HG02884 (cell line): Measurements from ENCODE around the gene TMEM185B.
"Not testable (repeated sequence)": the region's sequence is repeated elsewhere in the genome, so short reads cannot be mapped to it uniquely, and the experiment has no call there.

Experiments
- ATAC-seq: cut with Tn5 transposase; IDR thresholded peaks from one replicate; pipeline ENCODE4 v1.9.1; 2021; ENCODE audit warnings: mild to moderate bottlenecking, moderate library complexity; ENCODE audit not compliant: unreplicated experiment

Gene TMEM185B

DNA sequence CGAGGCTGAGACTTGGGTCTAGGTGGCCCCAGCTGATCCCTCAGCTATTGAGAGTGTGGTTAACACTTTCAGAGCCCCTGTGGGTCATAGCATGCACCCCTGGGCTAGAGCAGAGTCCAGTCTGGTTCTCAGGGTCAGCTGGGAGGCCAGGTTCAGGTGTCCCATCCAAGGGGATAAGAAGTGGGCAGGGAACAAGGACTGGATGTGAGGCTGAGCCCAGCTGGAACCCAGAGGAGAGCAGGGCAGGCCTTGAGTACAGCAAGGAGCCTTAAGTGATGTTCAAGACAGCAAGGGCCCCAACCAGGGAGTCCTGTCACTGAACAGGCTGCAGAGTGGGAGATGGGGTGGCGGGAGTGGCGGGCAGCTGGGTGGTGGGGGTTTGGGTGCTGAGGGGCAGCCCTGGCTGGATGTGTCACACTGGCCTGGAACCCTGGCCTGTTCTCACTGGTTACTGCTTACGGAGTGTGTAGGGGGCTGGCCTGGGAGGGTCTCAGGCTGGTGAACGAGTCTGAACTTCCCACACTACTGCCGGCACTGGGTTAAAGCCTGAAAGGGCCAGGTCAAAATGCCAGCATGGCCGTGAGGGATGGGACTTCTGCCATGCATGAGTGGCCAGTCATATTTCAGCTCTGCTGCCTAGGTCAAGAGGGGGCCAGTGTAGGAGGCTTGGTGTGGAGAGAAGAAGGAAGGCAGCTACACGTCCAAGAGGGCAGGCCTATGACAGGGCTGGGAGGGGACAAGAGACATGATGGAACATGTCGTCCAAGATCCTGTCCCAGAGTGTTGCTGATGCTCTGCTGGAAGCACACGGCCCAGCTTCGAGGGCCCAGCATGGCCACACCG is 13.6 kb downstream of the TMEM185B start:
- ATAC-seq = no peak

- no peak for ATAC-seq
Measured at GRCh38 chr2:120208381-120209353, 14.5 kb downstream of the TMEM185B start.

DNA sequence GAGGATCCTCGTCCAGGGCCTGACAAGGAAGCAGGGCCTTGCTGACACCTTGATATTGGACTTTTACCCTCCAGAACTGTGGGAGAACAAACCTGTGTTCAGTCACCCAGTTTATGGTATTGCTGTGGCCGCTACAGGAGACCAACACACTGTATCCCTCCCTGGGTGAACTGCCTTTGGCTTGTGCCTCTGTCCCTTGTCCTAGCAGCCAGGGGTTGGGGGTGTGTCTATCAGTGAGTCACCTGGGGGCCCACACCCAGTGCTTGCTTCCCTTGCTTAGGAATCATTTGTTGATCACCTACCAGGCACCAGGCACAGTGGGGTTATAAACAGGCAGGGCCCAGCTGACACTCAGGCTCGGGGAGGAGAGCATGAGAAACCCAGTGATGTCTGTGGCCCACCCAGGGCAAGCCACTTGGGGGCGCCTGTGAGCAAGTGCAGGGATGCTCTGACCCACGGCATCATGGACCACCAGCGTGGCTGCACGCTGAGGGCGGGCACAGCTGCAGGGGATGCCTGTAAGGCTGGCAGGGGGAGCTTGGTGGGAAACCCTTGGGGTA is 17.1 kb downstream of the TMEM185B start:
- no peak for ATAC-seq

DNA sequence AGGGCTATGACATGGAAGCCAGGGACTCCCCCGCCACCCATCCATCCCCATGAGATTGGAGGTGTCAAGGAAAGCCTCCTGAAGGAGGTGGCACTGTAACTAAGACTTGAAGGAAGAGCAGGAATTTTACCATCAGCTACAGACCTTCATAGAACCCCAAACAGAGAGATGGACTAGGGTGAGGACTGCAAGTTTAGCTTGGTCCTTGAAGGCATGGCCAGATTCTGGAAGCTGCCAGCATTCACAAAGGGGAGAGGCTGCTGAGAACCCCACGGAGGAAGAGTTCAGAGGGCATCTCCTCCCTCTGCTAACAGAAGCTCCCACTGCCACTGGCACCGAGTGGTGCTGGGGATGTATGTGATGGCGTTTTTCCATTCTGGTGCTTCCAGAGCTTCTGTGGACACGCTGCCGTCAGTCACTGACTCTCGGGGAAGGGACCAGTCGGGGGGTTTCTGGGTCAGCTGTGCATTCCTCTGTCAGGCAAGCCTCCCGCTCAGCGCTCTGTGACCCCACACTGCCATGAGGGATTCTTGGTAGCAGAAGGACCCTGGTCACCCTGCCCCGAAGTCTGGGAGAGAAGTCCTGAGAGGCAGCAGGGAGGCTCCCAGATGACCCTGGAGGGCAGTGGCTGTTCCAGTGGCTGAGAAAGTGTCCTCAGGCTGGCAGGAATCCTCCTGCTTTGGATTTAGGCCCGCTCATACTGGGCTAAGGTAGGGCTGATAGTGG is 18.1 kb downstream of the TMEM185B start:
- ATAC-seq = no peak

- ATAC-seq = no peak
Measured at GRCh38 chr2:120204417-120204816, 18.8 kb downstream of the TMEM185B start.

GRCh38 chr2:120204022-120204405 is 19.2 kb downstream of the TMEM185B start:
- no peak for ATAC-seq

DNA sequence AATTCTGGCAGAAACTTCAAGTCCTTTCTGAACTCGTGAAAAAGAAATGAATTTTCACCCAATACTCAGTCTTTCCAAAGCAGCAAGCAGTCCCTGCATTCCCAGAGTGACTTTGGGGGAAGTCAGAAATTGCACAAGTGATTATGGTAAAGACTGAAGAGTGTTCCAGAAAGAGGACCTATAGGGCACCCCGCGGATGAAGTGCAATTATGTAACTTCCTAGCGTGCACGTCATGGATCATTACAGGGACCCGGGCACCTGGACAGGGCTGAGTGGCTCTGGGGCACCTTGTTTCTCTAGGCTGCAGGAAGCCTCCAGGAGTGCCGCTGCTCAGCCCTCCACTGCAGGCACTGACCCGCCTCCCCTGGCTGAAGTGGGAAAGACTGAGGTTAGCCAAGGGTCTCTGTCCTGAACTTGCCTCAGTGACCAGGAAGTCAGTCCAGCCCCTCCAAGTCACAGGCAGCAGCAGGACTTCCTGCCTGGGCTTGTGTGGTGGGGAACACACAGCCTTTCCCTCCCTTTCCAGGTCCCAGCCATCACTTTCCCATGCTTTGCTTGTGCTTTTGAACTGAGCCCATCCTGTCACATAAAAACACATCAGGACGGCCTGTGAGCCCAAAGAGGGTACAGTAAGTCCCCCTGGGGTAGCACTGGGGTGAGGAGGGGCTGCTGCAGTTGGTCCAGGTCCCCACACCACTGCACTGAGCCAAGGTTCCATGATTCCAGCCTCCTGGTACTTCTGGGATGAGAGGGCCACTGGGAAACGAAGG is 19.8 kb downstream of the TMEM185B start:
- ATAC-seq = no peak

DNA sequence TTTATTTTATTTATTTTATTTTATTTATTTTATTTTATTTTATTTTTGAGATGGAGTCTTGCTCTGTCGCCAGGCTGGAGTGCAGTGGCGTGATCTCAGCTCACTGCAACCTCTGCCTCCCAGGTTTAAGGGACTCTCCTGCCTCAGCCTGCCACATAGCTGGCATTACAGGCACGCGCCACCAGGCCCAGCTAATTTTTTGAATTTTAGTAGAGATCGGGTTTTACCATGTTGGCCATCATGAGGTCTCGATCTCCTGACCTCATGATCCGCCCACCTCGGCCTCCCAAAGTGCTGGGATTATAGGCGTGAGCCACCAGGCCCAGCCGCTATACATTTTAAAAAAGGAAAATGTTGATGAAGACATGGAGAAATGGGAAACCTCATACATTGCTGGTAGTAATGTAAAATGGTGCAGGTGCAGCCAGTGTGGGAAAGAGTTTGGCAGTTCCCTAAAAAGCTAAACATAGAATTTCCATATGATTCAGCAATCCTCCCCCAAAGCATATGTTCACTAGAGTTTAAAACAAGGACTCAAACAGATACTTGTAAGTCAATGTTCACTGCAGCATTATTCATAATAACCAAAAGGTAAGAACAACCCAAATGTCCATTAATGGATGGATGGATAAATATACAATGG is 23.3 kb downstream of the TMEM185B start:
- ATAC-seq = not testable (repeated sequence)

GRCh38 chr2:120195553-120195952 is 27.6 kb downstream of the TMEM185B start:
- ATAC-seq = no peak

GRCh38 chr2:120192280-120192679 is 30.9 kb downstream of the TMEM185B start:
- no peak for ATAC-seq

- ATAC-seq = no peak
Measured at GRCh38 chr2:120189189-120189588, 34.0 kb downstream of the TMEM185B start.

DNA sequence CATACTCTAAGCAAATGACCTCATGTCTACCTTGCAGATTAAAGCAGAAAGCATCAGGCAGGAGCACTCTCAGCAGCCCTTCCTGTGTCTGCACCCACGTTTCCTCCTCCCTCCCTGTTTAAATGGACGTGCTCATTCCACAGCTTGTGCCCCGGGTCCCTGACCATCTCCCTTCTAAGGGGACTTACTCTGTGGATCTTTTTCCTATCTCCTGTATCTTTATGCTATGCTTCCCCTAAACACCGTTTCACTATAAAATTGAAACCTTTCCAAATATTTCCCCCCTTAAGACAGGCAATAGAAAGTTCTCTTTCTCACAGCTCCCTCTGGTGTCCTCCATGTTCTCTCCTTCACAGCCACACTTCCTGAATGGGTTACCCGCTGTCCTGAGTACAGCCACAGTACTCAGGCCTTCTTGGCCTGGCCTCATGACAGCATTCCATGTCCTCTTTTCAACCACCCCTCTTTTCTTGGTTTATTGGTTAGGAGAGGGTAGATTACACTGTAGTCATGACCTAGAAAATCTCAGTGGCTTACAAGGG is 41.1 kb downstream of the TMEM185B start:
- no peak for ATAC-seq

- ATAC-seq = no peak
Measured at GRCh38 chr2:120180066-120180465, 43.1 kb downstream of the TMEM185B start.

DNA sequence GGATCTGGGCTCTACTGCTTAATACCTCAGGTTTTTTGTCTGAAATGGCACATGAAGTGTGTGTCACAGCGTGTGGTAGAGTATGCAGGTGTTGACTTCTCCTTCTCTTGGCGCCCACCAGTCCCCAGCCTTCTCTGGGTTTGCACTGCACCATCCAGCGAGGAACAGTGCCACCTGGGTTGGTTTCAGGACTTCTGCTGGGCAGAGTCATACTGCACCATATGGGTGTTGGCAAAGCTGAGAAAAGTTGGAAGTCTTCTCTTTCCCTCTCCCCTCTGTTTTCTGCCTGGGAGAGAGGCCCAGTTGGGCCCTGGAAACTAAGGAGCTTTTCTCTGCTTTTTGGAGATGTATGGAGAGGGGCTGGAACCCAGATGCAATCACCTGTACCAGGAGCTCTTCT is 43.8 kb downstream of the TMEM185B start:
- no peak for ATAC-seq

- no peak for ATAC-seq
Measured at GRCh38 chr2:120177973-120178372, 45.2 kb downstream of the TMEM185B start.

DNA sequence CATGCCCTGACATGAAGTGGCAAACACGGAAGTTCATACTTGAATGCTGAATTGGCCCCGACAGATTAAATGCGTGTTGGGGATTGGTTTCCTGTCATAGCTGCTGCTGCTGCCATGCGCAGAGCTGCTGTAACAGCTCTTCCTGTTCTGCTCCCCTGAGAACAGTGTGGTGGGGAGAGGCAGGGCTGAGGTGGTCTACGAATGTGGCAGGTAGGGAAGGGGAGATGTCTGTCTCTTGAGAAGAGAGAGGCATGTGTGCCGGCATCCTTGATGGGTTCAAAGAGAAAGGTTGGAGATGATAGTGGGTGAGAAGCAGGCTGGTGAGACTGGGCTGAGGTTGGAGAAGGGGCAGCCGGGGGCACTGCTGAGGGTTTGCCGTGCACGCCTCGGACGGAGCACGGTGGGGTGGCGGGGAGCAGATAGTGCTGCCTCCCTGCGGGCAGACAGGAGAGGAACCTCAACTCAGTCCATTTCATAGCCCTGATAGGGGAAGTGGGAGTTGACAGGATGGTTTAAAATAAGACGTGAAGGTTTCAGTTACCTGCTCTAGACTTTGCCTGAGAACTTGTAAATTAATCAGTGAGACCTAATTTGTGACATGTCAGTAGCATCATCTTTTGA is 46.1 kb downstream of the TMEM185B start:
- peak; percentile 94 for ATAC-seq

- ATAC-seq = no peak
Measured at GRCh38 chr2:120176526-120176925, 46.7 kb downstream of the TMEM185B start.

GRCh38 chr2:120174963-120175581 is 48.1 kb downstream of the TMEM185B start:
- ATAC-seq = no peak
